Brain microvascular endothelial cell (primary cell): ENCODE measurements around the gene OBP2B.
A peak's percentile ranks its signal among the peaks of the same experiment; 100 is the strongest.
"Not testable (repeated sequence)": the region's sequence is repeated elsewhere in the genome, so short reads cannot be mapped to it uniquely, and the experiment has no call there.

Source experiments
- DNase-seq: peaks from one replicate; pipeline ENCODE4 v3.0.0-alpha.2; 2020
- H3K27ac ChIP-seq: fragments of 250-450 bp; sonication (Bioruptor Pico); 2 replicates; pipeline ENCODE4 v1.5.1; 2020; ENCODE audit warnings: mild to moderate bottlenecking, moderate library complexity
- H3K27me3 ChIP-seq: fragments of 250-450 bp; sonication (Bioruptor Pico); replicated peaks from 2 replicates; pipeline ENCODE4 v1.5.1; 2020; ENCODE audit warnings: mild to moderate bottlenecking
- H3K36me3 ChIP-seq: fragments of 250-450 bp; sonication (Bioruptor Pico); replicated peaks from 2 replicates; pipeline ENCODE4 v1.5.1; 2020; ENCODE audit warnings: mild to moderate bottlenecking
- H3K4me3 ChIP-seq: 2 replicates; pipeline ENCODE4 v1.5.1; 2011; ENCODE audit warnings: low read depth, mild to moderate bottlenecking, control low read depth, low read length, moderate library complexity
- in situ Hi-C: cut with HindIII; loops from 2 replicates; pipeline ENCODE4 v1.10.0; 2017; ENCODE audit warnings: low sequenced_read_pairs, low pct_ligation_motif_present
- TF ChIP-seq, protein P1 (sequence below): IDR thresholded peaks from 2 replicates; pipeline ENCODE4 v1.5.1; 2011; ENCODE audit warnings: low read depth, mild to moderate bottlenecking, moderate library complexity, low read length, control low read depth, inconsistent platforms; ENCODE audit errors: missing control alignments

OBP2B gene

DNA sequence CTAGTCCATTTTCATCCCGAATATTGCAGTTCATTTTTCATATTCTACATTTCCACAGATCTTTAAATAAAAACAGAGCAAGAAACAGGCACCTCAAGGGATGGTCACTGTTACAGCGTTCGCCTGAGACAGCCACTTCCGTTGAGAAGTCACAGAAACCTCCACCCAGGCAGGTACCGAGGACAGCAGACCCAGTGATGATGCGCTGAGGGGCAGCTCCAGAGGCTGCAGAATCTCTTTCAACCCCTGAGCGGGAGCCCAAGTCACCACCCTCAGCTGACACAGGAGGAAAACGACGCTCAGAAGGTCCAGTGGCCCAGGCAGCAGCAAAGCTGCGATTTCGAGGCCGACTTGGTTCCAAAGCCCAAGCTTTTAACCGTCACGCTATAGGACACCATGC lies 33.2 kb upstream of the OBP2B start:
- TF ChIP-seq, protein P1, sequence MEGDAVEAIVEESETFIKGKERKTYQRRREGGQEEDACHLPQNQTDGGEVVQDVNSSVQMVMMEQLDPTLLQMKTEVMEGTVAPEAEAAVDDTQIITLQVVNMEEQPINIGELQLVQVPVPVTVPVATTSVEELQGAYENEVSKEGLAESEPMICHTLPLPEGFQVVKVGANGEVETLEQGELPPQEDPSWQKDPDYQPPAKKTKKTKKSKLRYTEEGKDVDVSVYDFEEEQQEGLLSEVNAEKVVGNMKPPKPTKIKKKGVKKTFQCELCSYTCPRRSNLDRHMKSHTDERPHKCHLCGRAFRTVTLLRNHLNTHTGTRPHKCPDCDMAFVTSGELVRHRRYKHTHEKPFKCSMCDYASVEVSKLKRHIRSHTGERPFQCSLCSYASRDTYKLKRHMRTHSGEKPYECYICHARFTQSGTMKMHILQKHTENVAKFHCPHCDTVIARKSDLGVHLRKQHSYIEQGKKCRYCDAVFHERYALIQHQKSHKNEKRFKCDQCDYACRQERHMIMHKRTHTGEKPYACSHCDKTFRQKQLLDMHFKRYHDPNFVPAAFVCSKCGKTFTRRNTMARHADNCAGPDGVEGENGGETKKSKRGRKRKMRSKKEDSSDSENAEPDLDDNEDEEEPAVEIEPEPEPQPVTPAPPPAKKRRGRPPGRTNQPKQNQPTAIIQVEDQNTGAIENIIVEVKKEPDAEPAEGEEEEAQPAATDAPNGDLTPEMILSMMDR, result no peak
- in situ Hi-C loops, result no loop called here

DNA sequence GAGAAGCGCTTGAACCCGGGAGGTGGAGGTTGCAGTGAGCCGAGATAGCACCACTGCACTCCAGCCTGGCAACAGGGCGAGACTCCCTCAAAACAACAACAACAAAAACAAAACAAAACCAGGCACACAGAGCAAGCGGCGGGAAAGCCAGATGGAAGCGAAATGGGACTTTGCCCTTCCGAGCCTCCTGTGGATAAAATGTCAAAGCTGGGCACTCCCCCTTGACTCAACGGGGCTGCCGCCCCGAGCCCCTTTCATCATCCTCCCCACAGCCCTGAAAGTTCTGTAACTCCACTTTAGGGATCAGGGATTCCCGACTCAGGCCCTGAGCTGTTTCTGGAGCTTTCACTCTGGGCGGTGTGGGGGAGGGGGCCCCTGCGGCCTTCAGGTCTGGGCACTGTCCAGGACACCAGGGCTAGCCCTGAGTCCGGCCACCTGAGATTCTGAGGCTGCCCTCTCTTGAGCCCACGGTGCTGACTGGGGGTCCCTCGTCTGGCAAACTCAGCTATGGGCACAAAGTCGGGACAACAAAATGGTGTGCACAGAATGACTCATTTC lies 30.6 kb upstream of the OBP2B start:
- no peaks in the 10 kb centered on the region for H3K27me3 ChIP-seq
- DNase-seq, result no peak
- no peak overlapping the region for H3K4me3 ChIP-seq
- TF ChIP-seq, protein P1, result no peak
- in situ Hi-C loops, result no loop called here
- H3K36me3 ChIP-seq, result no peaks in the 10 kb centered on the region
- no peak overlapping the region for H3K27ac ChIP-seq

More for the DNA sequence above, 33.2 kb upstream of the OBP2B start:
- H3K27me3 ChIP-seq, result no peaks in the 10 kb centered on the region
- H3K36me3 ChIP-seq, result no peaks in the 10 kb centered on the region
- H3K27ac ChIP-seq, result no peak overlapping the region
- H3K4me3 ChIP-seq, result no peak overlapping the region
- DNase-seq, result no peak

DNA sequence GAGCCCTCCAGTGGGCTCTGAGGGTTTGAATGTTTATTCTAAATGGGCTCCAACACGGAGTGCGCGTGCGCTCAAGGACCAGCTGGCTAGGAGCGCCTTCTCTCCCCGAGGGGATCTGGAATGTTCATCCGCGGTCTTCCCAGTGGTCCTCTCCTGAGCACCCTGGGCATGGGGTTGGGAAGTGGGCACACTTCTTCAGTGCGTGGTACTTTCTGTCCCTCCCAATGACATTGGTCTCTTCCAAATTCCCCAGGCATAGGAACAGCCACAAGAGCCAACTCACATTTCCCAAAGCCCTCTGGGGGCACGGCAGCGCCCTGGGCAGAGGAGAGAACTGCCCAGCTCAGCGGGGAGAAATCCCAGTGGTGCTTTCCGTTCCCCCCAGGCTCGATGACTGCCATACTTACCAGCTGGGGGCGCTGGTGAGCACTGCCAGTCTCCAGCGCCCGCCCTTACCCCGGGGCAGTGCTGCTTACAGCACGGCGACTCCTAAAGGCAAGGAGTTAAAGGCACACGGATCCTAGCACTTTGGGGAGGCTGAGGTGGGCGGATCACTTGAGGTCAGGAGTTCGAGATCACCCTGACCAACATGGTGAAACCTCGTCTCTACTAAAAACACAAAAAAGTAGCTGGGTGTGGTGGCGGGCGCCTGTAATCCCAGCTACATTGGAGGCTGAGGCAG lies 29.9 kb upstream of the OBP2B start:
- no peak overlapping the region for H3K27ac ChIP-seq
- peak; percentile 33 for DNase-seq
- TF ChIP-seq, protein P1, result peak; percentile 76
- in situ Hi-C loops, result no loop called here
- H3K36me3 ChIP-seq, result no peaks in the 10 kb centered on the region
- no peaks in the 10 kb centered on the region for H3K27me3 ChIP-seq
- H3K4me3 ChIP-seq, result peak overlapping the region; percentile 37

DNA sequence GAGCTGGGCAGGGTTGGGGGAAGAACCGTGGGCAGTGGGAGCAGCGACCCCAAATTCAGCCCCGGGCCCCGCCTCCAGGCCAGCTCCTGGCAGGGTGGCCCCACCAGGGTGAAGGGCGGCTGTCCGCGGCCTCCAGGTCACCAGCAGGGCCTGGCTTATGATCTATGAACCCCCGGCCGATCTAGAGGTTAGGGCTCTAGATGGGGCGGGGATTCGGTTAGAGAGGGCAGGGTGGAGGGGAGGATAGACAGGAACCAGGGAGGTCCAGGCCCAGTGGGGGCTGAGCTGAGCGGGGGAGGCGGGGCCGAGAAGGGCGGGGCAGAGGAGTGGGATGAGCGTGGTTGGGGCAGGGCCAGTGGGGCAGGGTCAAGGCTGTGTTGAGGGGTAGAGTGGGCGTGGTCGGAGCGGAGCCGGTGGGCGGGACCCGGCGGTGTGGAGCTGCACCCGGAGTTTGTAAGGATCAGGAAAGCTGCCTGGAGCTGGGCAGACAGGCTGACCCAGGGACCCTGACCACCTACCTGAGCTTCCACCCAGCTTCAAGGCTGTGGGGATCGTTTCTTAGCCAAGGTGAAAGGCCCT lies 29.3 kb upstream of the OBP2B start:
- Histone ChIP-seq H3K27me3 (no peaks in the 10 kb centered on the region), H3K4me3 (peak overlapping the region; percentile 37), H3K36me3 (no peaks in the 10 kb centered on the region), H3K27ac (no peak overlapping the region)
- in situ Hi-C loops, result no loop called here
- peak; percentile 26 for DNase-seq
- TF ChIP-seq, protein P1, result no peak

DNA sequence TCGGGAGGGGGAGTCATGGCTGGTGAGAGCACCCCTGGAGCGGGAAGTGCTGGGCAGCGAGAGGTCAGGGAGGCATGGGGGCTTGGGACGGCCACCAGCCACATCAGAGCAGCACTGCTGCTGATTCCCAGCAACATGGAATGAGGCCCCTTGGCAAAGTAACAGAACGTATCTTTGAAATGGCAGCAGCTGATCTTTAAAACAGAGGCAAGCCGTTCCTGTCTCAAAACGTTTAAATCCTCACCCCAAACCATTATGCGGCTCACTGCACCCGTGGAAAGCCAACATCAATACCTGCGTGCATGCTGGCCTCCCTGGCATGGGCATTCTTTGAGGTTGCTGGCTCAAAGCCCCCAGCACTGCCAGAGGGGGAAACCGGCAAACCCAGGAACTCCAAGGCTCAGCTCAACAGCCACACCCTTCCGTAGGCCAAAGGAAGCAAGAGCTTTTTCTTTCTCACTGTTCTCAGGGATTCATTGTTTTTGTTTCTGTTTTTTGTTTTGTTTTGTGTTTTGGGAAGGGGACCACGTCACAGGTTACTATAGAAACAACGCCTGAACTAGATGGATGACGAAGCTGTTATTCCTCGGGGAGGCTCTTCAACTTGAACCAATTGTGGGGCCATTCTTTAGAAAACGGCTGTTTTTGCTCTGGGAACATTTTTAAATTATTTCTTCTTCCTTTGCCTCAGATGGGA lies 28.1 kb upstream of the OBP2B start:
- no peak overlapping the region for H3K27ac ChIP-seq
- H3K36me3 ChIP-seq, result no peaks in the 10 kb centered on the region
- in situ Hi-C loops, result no loop called here
- peak; percentile 45 for DNase-seq
- no peaks in the 10 kb centered on the region for H3K27me3 ChIP-seq
- TF ChIP-seq, protein P1, result no peak
- H3K4me3 ChIP-seq, result no peak overlapping the region

DNA sequence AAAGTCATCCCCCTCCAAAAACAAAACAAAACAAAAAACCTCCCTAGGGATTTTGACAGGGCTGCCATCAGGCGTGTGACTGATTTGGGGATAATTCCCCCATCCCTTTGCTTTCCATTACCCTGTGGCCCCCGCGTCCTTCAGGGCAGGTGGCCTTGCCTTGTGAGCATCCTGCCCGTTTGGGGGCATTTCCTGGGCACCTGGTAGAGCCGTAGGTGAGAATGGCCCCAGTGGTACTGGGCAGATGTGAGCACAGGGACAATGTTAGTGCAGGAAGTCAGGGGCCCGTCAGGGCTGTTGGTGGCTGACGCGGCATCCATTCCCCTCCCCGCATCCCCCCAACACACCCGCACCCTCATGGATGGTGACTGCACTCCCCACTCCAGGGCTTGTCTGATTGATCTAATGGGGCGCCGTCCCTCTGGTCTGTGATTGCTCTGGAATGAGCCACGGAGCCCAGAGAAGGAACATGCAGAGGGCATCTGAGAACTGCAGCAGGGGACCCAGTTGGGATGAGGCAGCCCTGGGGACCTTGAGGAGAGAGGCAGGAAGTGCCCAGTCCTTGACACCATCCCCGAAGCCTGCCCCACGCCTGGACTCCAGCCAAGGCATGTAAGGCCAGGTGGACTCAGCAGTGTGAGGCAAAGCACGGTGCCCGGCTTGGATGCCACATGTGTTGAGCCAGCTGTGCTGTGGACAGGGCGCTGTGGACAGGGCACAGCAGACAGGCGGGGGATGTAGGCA lies 27.4 kb upstream of the OBP2B start:
- DNase-seq, H3K27ac ChIP-seq, H3K36me3 ChIP-seq, H3K27me3 ChIP-seq, H3K4me3 ChIP-seq, in situ Hi-C loops: not testable (repeated sequence)
